Activated CD8-positive, alpha-beta memory T cell treated with anti-CD3 and anti-CD28 coated beads, Interleukin-2, amount 50 U/mL, for 1 hour (primary cell): Measurements from ENCODE around the gene NME4.

ENCODE experiments used
- DNase-seq: peaks from one replicate; pipeline ENCODE4 v3.0.0-alpha.2; 2020; ENCODE audit errors: extremely low read depth

The NME4 gene

DNA sequence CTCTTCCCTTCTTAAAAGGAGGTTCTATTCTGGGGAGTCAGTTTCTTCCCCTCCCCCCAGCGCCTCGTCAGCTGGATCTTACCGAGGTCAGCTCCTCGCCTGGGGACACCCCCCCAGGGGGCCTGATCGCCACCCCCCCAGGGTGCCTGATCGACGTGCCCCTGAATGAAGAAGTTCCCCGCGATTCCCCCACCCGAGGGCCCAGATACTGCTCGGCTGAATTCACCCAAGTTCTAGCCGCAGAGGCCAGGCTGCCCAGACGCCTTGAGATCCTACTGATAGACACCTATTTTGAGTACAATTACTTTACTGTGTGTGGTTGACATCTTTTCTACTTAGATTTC, 29.9 kb downstream of the NME4 start:
- no peak for DNase-seq

DNA sequence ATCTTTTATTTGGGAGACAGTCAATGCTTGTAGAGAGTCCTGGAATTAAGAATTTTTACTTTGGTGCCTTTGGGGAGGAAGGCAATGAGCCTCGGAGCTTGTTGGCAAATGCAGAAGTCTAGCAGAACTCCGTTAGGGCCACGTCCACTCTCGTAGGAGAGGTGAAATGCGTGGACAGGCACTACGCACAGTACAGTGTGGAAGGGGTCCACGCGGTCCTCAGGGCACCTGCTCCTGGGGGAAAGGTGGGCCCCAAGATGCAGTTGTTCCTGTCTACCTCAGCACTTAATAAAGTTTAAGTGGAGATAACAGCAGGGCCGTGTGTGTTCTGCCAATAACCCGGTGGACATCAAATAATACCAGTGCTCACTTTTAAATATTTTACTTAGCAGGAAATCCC, 30.3 kb downstream of the NME4 start:
- no peak for DNase-seq

DNA sequence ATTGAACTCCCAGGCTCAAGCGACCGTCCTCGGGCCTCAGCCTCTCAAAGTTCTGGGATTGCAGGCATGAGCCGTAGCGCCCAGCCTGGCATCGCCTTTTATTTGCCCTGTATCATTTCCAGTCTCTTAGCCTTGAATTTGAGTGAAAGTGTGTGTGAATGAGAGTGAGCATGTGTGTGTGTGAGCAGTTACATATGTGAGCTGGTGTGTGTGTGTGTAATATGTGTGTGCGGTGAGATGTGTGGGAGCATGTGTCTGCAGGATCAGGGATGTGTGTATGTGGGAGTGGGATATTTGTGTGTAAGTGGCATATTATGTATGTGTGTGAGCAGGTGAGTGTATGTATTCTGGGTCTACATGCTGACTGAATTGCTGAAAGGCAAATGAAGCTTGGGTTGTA, 33.9 kb downstream of the NME4 start:
- no peak for DNase-seq

DNA sequence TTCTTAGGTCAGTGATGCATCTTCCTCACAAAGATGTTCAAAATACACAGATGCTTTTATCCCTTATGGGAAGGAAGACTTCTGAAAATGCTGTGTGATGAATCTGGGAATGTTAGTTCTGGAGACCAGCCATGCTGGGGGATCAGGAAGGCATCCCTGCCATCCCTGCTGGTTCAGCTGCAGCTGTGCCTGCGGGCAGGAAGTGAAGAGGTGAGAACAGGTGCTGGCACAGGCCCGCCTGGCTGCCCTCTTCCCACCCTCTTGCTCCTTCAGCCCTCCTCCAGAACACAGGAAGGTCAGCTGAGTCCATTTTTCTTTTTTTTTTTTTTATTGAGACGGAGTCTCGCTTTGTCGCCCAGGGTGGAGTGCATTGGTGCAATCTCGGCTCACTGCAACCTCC, 43.6 kb downstream of the NME4 start:
- no peak for DNase-seq

DNA sequence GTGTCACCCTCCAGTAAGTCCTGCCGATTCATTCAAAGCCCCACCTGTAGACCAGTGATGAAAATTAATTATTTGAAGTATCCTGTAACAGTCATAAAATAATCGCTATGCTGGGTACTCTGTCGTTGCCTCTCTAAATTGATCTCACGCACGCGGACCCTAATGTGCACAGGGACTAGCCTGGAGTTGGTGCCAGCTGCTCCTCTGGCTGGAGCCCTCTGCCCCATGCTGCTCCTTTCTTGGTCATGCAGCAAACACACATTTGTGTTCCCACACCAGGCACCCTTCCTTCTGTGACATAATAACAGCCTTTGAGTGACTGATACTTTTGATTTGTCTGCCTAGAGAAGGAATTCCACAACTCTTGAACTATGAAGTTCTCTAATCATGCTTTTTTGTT, 44.4 kb downstream of the NME4 start:
- no peak for DNase-seq

DNA sequence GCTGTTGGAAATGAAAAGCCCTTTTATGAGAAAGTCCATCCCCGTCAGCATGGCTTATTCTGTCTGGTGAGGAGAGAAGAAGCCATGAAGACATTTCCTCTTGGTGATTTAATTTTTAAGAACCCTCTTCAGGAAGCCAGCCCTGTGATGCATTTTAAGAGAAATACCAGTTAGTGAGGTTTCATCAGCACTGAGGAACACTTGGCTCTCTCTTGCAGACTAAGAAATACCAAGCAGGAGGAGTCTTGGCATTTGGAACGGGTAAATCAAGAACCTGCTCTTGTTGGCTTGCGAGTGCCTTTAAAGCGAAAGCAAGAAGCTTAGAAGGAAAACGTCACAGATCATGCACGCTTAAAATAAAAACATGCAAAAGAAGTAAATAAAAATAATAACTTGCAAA, 46.0 kb downstream of the NME4 start:
- DNase-seq = no peak

DNA sequence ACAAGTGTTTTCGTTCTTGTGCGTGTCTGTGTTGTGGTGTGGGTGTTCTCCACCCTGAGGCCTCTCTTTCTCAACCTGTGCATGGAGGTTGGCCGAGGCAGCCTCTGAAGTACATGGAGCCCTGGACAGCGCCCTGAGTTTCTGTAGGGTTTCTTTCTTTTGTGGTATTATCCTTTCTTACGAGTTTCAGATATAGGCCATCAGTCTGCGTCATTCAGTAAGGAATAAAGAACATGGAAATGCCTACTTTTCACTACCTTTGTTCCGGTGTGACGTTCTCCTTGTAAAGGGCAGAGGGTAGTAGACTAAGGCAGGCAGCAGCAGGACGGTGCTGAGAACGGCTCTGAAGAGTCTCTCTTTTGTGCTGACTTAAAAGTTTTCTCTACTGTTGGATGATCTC, 47.0 kb downstream of the NME4 start:
- DNase-seq = no peak

DNA sequence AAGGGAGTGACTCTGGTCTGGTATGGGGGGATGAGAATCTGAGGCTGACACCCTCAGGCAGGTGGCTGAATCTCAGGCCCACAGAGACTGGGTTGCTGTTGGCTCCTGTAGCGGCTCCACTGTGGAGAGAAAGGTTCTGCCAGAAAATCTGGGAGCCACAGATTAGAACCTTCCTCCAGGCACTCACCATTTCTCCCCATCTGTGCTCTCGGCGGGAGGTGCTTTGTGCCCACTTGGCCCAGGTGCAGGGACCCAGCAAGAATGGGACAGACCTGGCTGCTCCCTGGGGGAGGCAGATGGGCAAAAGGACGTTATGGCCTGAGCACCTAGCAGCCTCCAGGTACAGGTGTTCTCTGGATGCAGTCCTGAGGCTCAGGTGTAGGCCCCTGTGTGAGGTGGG, 48.6 kb downstream of the NME4 start:
- DNase-seq = no peak
